Hepatocyte (in vitro differentiated cells): ENCODE measurements around the gene GINM1. TPM values are rescaled to one million over a fixed set of nuclear protein-coding genes. Genes with fewer than 3 reads are reported as not detected.

Experiments
- DNase-seq: peaks from one replicate; pipeline ENCODE4 v3.0.0-alpha.2; 2016; ENCODE audit warnings: low spot score
- H2AFZ ChIP-seq: fragments of 200-600 bp; sonication (generic); 2 replicates; pipeline ENCODE4 v1.6.0; 2016; ENCODE audit warnings: antibody characterized with exemption, mild to moderate bottlenecking
- H3K27ac ChIP-seq: fragments of 200-600 bp; sonication (generic); 2 replicates; pipeline ENCODE4 v1.5.1; 2016; ENCODE audit warnings: mild to moderate bottlenecking
- H3K27me3 ChIP-seq: fragments of 200-600 bp; sonication (generic); 2 replicates; pipeline ENCODE4 v1.6.1; 2016
- H3K36me3 ChIP-seq: fragments of 200-600 bp; sonication (generic); replicated peaks from 2 replicates; pipeline ENCODE4 v1.5.1; 2016; ENCODE audit warnings: low read depth; ENCODE audit not compliant: insufficient read depth
- H3K4me1 ChIP-seq: fragments of 200-600 bp; sonication (generic); 2 replicates; pipeline ENCODE4 v1.5.1; 2016; ENCODE audit warnings: mild to moderate bottlenecking, moderate library complexity; ENCODE audit not compliant: insufficient read depth
- H3K4me2 ChIP-seq: fragments of 200-600 bp; sonication (generic); 2 replicates; pipeline ENCODE4 v1.6.0; 2016
- H3K4me3 ChIP-seq: fragments of 200-600 bp; sonication (generic); 2 replicates; pipeline ENCODE4 v1.5.1; 2016; ENCODE audit warnings: mild to moderate bottlenecking
- H3K79me2 ChIP-seq: fragments of 200-600 bp; sonication (generic); 2 replicates; pipeline ENCODE4 v1.6.0; 2017; ENCODE audit warnings: mild to moderate bottlenecking
- H3K9me2 ChIP-seq: fragments of 200-600 bp; sonication (generic); replicated peaks from 2 replicates; pipeline ENCODE4 v1.6.0; 2017; ENCODE audit warnings: mild to moderate bottlenecking; ENCODE audit not compliant: insufficient read depth
- H3K9me3 ChIP-seq: fragments of 200-600 bp; sonication (generic); 2 replicates; pipeline ENCODE4 v1.5.1; 2016; ENCODE audit warnings: low read depth, mild to moderate bottlenecking
- H4K20me1 ChIP-seq: fragments of 200-600 bp; sonication (generic); 2 replicates; pipeline ENCODE4 v1.6.0; 2016; ENCODE audit warnings: mild to moderate bottlenecking; ENCODE audit not compliant: insufficient read depth, poor library complexity, severe bottlenecking
- CTCF ChIP-seq: fragments of 200-600 bp; sonication (generic); IDR thresholded peaks from 2 replicates; pipeline ENCODE4 v1.5.1; 2016; ENCODE audit warnings: antibody characterized with exemption, mild to moderate bottlenecking; ENCODE audit not compliant: poor library complexity
- EZH2 ChIP-seq: fragments of 200-600 bp; sonication (generic); IDR thresholded peaks from 2 replicates; pipeline ENCODE4 v1.6.1; 2016; ENCODE audit warnings: antibody characterized with exemption, mild to moderate bottlenecking, borderline replicate concordance
- EZH2phosphoT487 ChIP-seq: fragments of 200-600 bp; sonication (generic); IDR thresholded peaks from one replicate; pipeline ENCODE4 v1.6.1; 2018; ENCODE audit warnings: antibody characterized with exemption, mild to moderate bottlenecking, low read depth, moderate library complexity; ENCODE audit not compliant: unreplicated experiment, severe bottlenecking
- WGBS: methylation state at CpG from one replicate; pipeline ENCODE4 v1.1.6; 2016; ENCODE audit warnings: low lambda C conversion rate; ENCODE audit errors: missing lambda C conversion rate; 5-methylcytosine and 5-hydroxymethylcytosine counted together
- polyA plus RNA-seq: library from polyadenylated mRNA; unstranded; fragments of >200 nt; fragmentation: Nextera tagmentation; extraction: Ambion mirVana; gene quantifications from 2 replicates; pipeline ENCODE4 v1.2.1, GENCODE V29; 2016
- total RNA-seq: library from RNA; depleted of rRNA; stranded (reverse); fragments of >200 nt; gene quantifications from 2 replicates; pipeline ENCODE4 v1.2.3, GENCODE V29; 2014

Gene GINM1
- total and polyA plus RNA-seq, 2 experiments from 2014 or later = 45.7 to 50.8 TPM

GRCh38 chr6:149593408-149593807 lies 27.2 kb downstream of the GINM1 start:
- no peaks in the 10 kb centered on the region for H3K9me3 ChIP-seq
- H3K4me2 ChIP-seq = no peak overlapping the region
- no peak overlapping the region for H3K27ac ChIP-seq
- WGBS = 97% methylated on average over 1 of the region's 1 CpG
- no peaks in the 10 kb centered on the region for H3K4me1 ChIP-seq
- H2AFZ ChIP-seq = no peak overlapping the region
- no peaks in the 10 kb centered on the region for H3K9me2 ChIP-seq
- H3K27me3 ChIP-seq = no peaks in the 10 kb centered on the region
- H3K36me3 ChIP-seq = no peaks in the 10 kb centered on the region
- DNase-seq = no peak
- no peak overlapping the region for H3K4me3 ChIP-seq
- no peaks in the 10 kb centered on the region for H4K20me1 ChIP-seq
- no peaks in the 10 kb centered on the region for H3K79me2 ChIP-seq
- TF ChIP-seq EZH2 (no peak), EZH2phosphoT487 (no peak), CTCF (no peak)

- H4K20me1 ChIP-seq = no peaks in the 10 kb centered on the region
- no peaks in the 10 kb centered on the region for H3K79me2 ChIP-seq
- H3K9me2 ChIP-seq = no peaks in the 10 kb centered on the region
- no peak for DNase-seq
- H3K4me2 ChIP-seq = no peak overlapping the region
- no peak overlapping the region for H3K4me3 ChIP-seq
- TF ChIP-seq EZH2phosphoT487 = no peak
- TF ChIP-seq CTCF = no peak
- TF ChIP-seq EZH2 = no peak
- no peaks in the 10 kb centered on the region for H3K27me3 ChIP-seq
- WGBS = 98% methylated on average over 4 of the region's 4 CpGs
- H3K36me3 ChIP-seq = no peaks in the 10 kb centered on the region
- H2AFZ ChIP-seq = no peak overlapping the region
- H3K4me1 ChIP-seq = no peaks in the 10 kb centered on the region
- H3K9me3 ChIP-seq = no peaks in the 10 kb centered on the region
- no peak overlapping the region for H3K27ac ChIP-seq
Observed at GRCh38 chr6:149600508-149600907, 34.3 kb downstream of the GINM1 start.

- H3K27ac ChIP-seq = no peak overlapping the region
- H3K9me2 ChIP-seq = no peaks in the 10 kb centered on the region
- no peaks in the 10 kb centered on the region for H3K4me1 ChIP-seq
- no peak overlapping the region for H2AFZ ChIP-seq
- H4K20me1 ChIP-seq = no peaks in the 10 kb centered on the region
- H3K36me3 ChIP-seq = no peaks in the 10 kb centered on the region
- H3K27me3 ChIP-seq = no peaks in the 10 kb centered on the region
- H3K9me3 ChIP-seq = no peaks in the 10 kb centered on the region
- DNase-seq = no peak
- no peak overlapping the region for H3K4me3 ChIP-seq
- TF ChIP-seq EZH2 (no peak), EZH2phosphoT487 (no peak), CTCF (no peak)
- H3K4me2 ChIP-seq = no peak overlapping the region
- 96% methylated on average over 7 of the region's 7 CpGs for whole genome bisulfite sequencing
- peaks cover 4% of the 10 kb centered on the region for H3K79me2 ChIP-seq
Observed at GRCh38 chr6:149608381-149608982, 42.3 kb downstream of the GINM1 start.
